ENCODE results near the gene COLGALT1. TPM values are rescaled to one million over a fixed set of nuclear protein-coding genes. Genes with fewer than 3 reads are reported as not detected.

COLGALT1 gene
- total RNA-seq, 1 experiment from 2014 or later = 79.1 TPM

DNA sequence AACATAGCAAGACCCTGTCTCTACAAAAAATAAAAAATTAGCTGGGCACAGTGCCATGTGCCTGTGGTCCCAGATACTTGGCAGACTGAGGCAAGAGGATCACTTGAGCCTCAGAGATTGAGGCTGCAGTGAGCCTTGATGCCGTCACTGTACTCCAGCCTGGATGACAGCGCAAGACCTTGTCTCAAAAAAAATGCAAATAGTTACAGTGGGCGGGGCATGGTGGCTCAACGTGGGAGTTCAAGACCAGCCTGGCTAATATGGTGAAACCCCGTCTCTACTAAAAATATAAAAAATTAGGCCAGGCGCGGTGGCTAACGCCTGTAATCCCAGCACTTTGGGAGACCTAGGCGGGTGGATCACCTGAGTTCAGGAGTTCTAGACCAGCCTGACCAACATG, 35.5 kb upstream of the COLGALT1 start:
- BruUV-seq (replicated peaks) = no TSS peak
- no peak overlapping the region for H3K27ac Mint-ChIP-seq (ENCODE audit: unreplicated experiment)
- H3K4me1 Mint-ChIP-seq (ENCODE audit: low read depth, unreplicated experiment) = no peaks in the 10 kb centered on the region
- DNase-seq = no peak
- H3K4me3 Mint-ChIP-seq (ENCODE audit: low read depth, unreplicated experiment) = no peak overlapping the region
- CTCF ChIA-PET = no interaction called here
- H3K36me3 Mint-ChIP-seq (ENCODE audit: insufficient read depth, unreplicated experiment) = peaks cover 38% of the 10 kb centered on the region
- H3K9me3 Mint-ChIP-seq (ENCODE audit: low read depth, unreplicated experiment) = no peaks in the 10 kb centered on the region
- H3K27me3 Mint-ChIP-seq (ENCODE audit: unreplicated experiment) = no peaks in the 10 kb centered on the region
- TF ChIP-seq, protein P1, sequence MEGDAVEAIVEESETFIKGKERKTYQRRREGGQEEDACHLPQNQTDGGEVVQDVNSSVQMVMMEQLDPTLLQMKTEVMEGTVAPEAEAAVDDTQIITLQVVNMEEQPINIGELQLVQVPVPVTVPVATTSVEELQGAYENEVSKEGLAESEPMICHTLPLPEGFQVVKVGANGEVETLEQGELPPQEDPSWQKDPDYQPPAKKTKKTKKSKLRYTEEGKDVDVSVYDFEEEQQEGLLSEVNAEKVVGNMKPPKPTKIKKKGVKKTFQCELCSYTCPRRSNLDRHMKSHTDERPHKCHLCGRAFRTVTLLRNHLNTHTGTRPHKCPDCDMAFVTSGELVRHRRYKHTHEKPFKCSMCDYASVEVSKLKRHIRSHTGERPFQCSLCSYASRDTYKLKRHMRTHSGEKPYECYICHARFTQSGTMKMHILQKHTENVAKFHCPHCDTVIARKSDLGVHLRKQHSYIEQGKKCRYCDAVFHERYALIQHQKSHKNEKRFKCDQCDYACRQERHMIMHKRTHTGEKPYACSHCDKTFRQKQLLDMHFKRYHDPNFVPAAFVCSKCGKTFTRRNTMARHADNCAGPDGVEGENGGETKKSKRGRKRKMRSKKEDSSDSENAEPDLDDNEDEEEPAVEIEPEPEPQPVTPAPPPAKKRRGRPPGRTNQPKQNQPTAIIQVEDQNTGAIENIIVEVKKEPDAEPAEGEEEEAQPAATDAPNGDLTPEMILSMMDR (IDR thresholded peaks at IDR 0.05; ENCODE audit: unreplicated experiment) = no peak
- intact Hi-C loops (cut with micrococcal nuclease; ENCODE audit: unreplicated experiment) = no loop called here

DNA sequence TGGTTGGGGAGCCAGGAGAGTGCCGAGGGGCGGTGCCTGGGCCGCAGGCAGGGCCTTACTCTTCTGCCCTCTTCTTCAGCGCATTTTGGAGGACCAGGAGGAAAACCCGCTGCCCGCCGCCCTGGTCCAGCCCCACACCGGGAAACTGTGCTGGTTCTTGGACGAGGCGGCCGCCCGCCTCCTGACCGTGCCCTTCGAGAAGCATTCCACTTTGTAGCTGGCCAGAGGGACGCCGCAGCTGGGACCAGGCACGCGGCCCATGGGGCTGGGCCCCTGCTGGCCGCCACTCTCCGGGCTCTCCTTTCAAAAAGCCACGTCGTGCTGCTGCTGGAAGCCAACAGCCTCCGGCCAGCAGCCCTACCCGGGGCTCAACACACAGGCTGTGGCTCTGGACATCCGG, 34.6 kb upstream of the COLGALT1 start:
- Mint-ChIP-seq H3K4me3 (ENCODE audit: low read depth, unreplicated experiment) (no peak overlapping the region), H3K9me3 (ENCODE audit: low read depth, unreplicated experiment) (no peaks in the 10 kb centered on the region), H3K27me3 (ENCODE audit: unreplicated experiment) (no peaks in the 10 kb centered on the region), H3K27ac (ENCODE audit: unreplicated experiment) (no peak overlapping the region), H3K36me3 (ENCODE audit: insufficient read depth, unreplicated experiment) (peaks cover 35% of the 10 kb centered on the region), H3K4me1 (ENCODE audit: low read depth, unreplicated experiment) (no peaks in the 10 kb centered on the region)
- DNase-seq = no peak
- TF ChIP-seq, protein P1 (IDR thresholded peaks at IDR 0.05; ENCODE audit: unreplicated experiment) = no peak
- intact Hi-C loops (cut with micrococcal nuclease; ENCODE audit: unreplicated experiment) = no loop called here
- no TSS peak for BruUV-seq (replicated peaks)
- CTCF ChIA-PET = no interaction called here

DNA sequence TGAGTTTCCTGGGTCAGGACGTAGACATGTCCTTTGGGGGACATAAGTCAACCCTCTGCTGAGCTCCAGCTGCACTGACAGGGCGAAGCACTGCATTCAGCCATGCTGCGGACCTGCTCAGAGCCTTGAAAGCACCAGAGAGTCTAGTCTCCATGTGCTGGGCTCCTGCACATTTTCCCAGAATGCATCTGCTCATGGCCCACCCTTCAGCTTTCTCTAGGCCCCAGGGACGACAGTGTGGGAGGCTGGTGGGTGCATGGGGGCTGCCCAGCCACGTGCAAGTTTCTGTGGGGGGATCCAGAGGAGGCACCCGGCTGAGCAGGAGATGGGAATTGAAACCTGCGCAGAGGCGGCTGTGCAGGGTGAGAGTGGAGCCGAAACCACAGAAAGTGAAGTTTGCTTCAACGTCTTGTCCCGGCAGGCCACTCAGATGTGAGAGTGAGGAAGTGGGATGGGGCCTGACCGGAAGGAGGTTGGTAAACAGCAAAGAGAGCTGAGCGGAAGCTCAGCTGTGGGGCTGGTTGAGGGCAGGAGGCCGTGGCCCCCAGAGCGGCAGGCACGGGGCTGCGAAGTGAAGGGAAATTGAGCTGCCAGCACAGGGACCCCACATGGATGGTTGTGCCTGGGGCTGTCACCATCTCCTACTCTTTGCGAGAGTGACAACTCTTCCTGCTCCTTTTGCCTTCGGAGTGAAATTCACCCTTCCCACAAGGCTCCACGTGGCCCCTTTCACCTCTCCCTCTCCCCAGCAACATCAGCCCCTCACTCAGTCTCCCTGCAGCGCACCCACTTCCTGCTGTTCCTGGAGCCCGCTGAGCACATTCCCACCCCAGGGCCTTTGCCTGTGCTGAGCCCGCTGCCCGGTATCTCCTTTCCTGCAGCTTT, 32.2 kb upstream of the COLGALT1 start:
- Mint-ChIP-seq H3K36me3 (ENCODE audit: insufficient read depth, unreplicated experiment) (peaks cover 19% of the 10 kb centered on the region), H3K27me3 (ENCODE audit: unreplicated experiment) (peaks cover 2% of the 10 kb centered on the region), H3K27ac (ENCODE audit: unreplicated experiment) (no peak overlapping the region), H3K4me3 (ENCODE audit: low read depth, unreplicated experiment) (no peak overlapping the region), H3K9me3 (ENCODE audit: low read depth, unreplicated experiment) (no peaks in the 10 kb centered on the region), H3K4me1 (ENCODE audit: low read depth, unreplicated experiment) (no peaks in the 10 kb centered on the region)
- intact Hi-C loops (cut with micrococcal nuclease; ENCODE audit: unreplicated experiment) = no loop called here
- CTCF ChIA-PET = no interaction called here
- DNase-seq = no peak
- TF ChIP-seq, protein P1 (IDR thresholded peaks at IDR 0.05; ENCODE audit: unreplicated experiment) = no peak
- BruUV-seq (replicated peaks) = no TSS peak

DNA sequence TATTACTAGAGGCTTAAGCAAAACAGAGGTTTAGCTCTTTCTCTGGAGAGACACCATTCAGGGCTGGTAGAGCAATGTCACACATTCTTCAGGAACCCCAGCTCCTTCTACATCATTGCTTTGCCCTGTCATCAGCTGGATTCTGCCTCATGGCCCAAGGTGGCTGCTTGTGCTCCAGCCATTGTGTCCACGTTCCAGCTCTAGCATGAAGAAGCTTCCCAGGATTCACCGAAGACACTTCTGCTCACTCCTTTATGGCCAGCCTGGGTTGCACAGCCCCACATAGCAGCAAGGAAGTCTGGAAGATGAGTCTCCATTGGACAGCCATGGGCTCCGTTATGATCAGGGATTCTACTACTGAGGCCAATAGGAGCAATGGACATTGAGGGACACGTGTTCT, 30.8 kb upstream of the COLGALT1 start:
- DNase-seq = no peak
- Mint-ChIP-seq H3K4me1 (ENCODE audit: low read depth, unreplicated experiment) (no peaks in the 10 kb centered on the region), H3K27me3 (ENCODE audit: unreplicated experiment) (peaks cover 12% of the 10 kb centered on the region), H3K27ac (ENCODE audit: unreplicated experiment) (no peak overlapping the region), H3K4me3 (ENCODE audit: low read depth, unreplicated experiment) (no peak overlapping the region), H3K36me3 (ENCODE audit: insufficient read depth, unreplicated experiment) (peaks cover 15% of the 10 kb centered on the region), H3K9me3 (ENCODE audit: low read depth, unreplicated experiment) (peaks cover 2% of the 10 kb centered on the region)
- TF ChIP-seq, protein P1 (IDR thresholded peaks at IDR 0.05; ENCODE audit: unreplicated experiment) = no peak
- TSS peak; percentile 8 for BruUV-seq (replicated peaks)
- CTCF ChIA-PET = no interaction called here
- intact Hi-C loops (cut with micrococcal nuclease; ENCODE audit: unreplicated experiment) = no loop called here

Data from Calu3 (cell line).